Large intestine (tissue), 3 donors: ENCODE measurements around the gene RNLS. TPM values are rescaled to one million over a fixed set of nuclear protein-coding genes. Genes with fewer than 3 reads are reported as not detected.

ENCODE experiments used
- DNase-seq, 2 donors: peaks; one replicate each; pipeline versions ENCODE4 v3.0.0 to v3.0.0-alpha.2; 2013
- H3K27ac ChIP-seq: one replicate; pipeline ENCODE4 v1.5.1; 2013; ENCODE audit warnings: low read length
- H3K27me3 ChIP-seq: 2 replicates; pipeline ENCODE4 v1.6.1; 2013; ENCODE audit warnings: low read length; ENCODE audit not compliant: control insufficient read depth, insufficient read depth
- H3K36me3 ChIP-seq: 2 replicates; pipeline ENCODE4 v1.6.1; 2013; ENCODE audit warnings: low read length; ENCODE audit not compliant: control insufficient read depth, insufficient read depth
- H3K4me1 ChIP-seq: one replicate; pipeline ENCODE4 v1.6.1; 2013; ENCODE audit warnings: low read length; ENCODE audit not compliant: control insufficient read depth, insufficient read depth
- H3K4me3 ChIP-seq: one replicate; pipeline ENCODE4 v1.5.1; 2013; ENCODE audit warnings: low read length
- H3K9me3 ChIP-seq: one replicate; pipeline ENCODE4 v1.6.1; 2013; ENCODE audit warnings: mild to moderate bottlenecking, low read depth, low read length, moderate library complexity; ENCODE audit not compliant: control insufficient read depth
- WGBS: methylation state at CpG from one replicate; pipeline ENCODE4 v1.1.5; 2013; ENCODE audit warnings: low lambda C conversion rate; ENCODE audit not compliant: insufficient coverage; 5-methylcytosine and 5-hydroxymethylcytosine counted together
- polyA plus RNA-seq: library from polyadenylated mRNA; unstranded; fragments of 120-200 nt; gene quantifications from one replicate; pipeline ENCODE4 v1.2.1, GENCODE V29; 2013

Gene RNLS
- polyA plus RNA-seq, 1 donor, result 19.5 TPM

GRCh38 chr10:88322324-88323063, 260.6 kb downstream of the RNLS start:
- DNase-seq, result no peak
- no peak overlapping the region for H3K4me3 ChIP-seq
- H3K9me3 ChIP-seq, result peaks cover 14% of the 10 kb centered on the region
- no peaks in the 10 kb centered on the region for H3K4me1 ChIP-seq
- H3K27me3 ChIP-seq, result no peaks in the 10 kb centered on the region
- H3K27ac ChIP-seq, result no peak overlapping the region
- H3K36me3 ChIP-seq, result no peaks in the 10 kb centered on the region
- WGBS, result no CpG with 5 or more reads among the region's 3 CpGs

GRCh38 chr10:88319960-88320517, 263.1 kb downstream of the RNLS start:
- Histone ChIP-seq H3K27me3 (no peaks in the 10 kb centered on the region), H3K36me3 (no peaks in the 10 kb centered on the region), H3K4me1 (no peaks in the 10 kb centered on the region), H3K9me3 (peaks cover 14% of the 10 kb centered on the region), H3K27ac (no peak overlapping the region), H3K4me3 (no peak overlapping the region)
- WGBS, result 100% methylated on average over 1 of the region's 1 CpG
- no peak for DNase-seq

GRCh38 chr10:88318803-88319202, 264.3 kb downstream of the RNLS start:
- no CpG with 5 or more reads among the region's 2 CpGs for WGBS
- no peak for DNase-seq
- Histone ChIP-seq H3K27ac (no peak overlapping the region), H3K4me1 (no peaks in the 10 kb centered on the region), H3K36me3 (no peaks in the 10 kb centered on the region), H3K4me3 (no peak overlapping the region), H3K27me3 (no peaks in the 10 kb centered on the region), H3K9me3 (peaks cover 14% of the 10 kb centered on the region)

GRCh38 chr10:88317099-88317498, 266.0 kb downstream of the RNLS start:
- Histone ChIP-seq H3K4me1 (no peaks in the 10 kb centered on the region), H3K9me3 (peaks cover 14% of the 10 kb centered on the region)
- no peak for DNase-seq

GRCh38 chr10:88316292-88316861, 266.7 kb downstream of the RNLS start:
- peaks cover 14% of the 10 kb centered on the region for H3K9me3 ChIP-seq
- no peaks in the 10 kb centered on the region for H3K27me3 ChIP-seq
- no peaks in the 10 kb centered on the region for H3K36me3 ChIP-seq
- H3K4me3 ChIP-seq, result no peak overlapping the region
- WGBS, result no CpG with 5 or more reads among the region's 4 CpGs
- no peak for DNase-seq
- H3K4me1 ChIP-seq, result no peaks in the 10 kb centered on the region
- no peak overlapping the region for H3K27ac ChIP-seq

More at GRCh38 chr10:88317099-88317498, 266.0 kb downstream of the RNLS start:
- Histone ChIP-seq H3K27ac (no peak overlapping the region), H3K27me3 (no peaks in the 10 kb centered on the region), H3K36me3 (no peaks in the 10 kb centered on the region), H3K4me3 (no peak overlapping the region)

GRCh38 chr10:88315755-88316154, 267.4 kb downstream of the RNLS start:
- DNase-seq, result no peak
- no peaks in the 10 kb centered on the region for H3K27me3 ChIP-seq
- no peak overlapping the region for H3K27ac ChIP-seq
- H3K36me3 ChIP-seq, result no peaks in the 10 kb centered on the region
- no peak overlapping the region for H3K4me3 ChIP-seq
- H3K4me1 ChIP-seq, result no peaks in the 10 kb centered on the region
- peaks cover 11% of the 10 kb centered on the region for H3K9me3 ChIP-seq
- 100% methylated on average over 2 of the region's 3 CpGs for WGBS

- Histone ChIP-seq H3K9me3 (peaks cover 5% of the 10 kb centered on the region), H3K36me3 (no peaks in the 10 kb centered on the region), H3K4me1 (no peaks in the 10 kb centered on the region), H3K27me3 (no peaks in the 10 kb centered on the region), H3K27ac (no peak overlapping the region), H3K4me3 (no peak overlapping the region)
- no peak for DNase-seq
- WGBS, result no CpG with 5 or more reads among the region's 2 CpGs
Observed at GRCh38 chr10:88314362-88314761, 268.8 kb downstream of the RNLS start.

GRCh38 chr10:88313878-88314277, 269.2 kb downstream of the RNLS start:
- Histone ChIP-seq H3K9me3 (peaks cover 2% of the 10 kb centered on the region), H3K27me3 (no peaks in the 10 kb centered on the region), H3K36me3 (no peaks in the 10 kb centered on the region), H3K27ac (no peak overlapping the region), H3K4me3 (no peak overlapping the region), H3K4me1 (no peaks in the 10 kb centered on the region)
- no peak for DNase-seq
- no CpG with 5 or more reads among the region's 1 CpG for WGBS

GRCh38 chr10:88312855-88313254, 270.3 kb downstream of the RNLS start:
- H3K27ac ChIP-seq, result no peak overlapping the region

GRCh38 chr10:88311264-88311663, 271.9 kb downstream of the RNLS start:
- DNase-seq, result no peak
- H3K36me3 ChIP-seq, result no peaks in the 10 kb centered on the region
- H3K4me3 ChIP-seq, result no peak overlapping the region
- no peaks in the 10 kb centered on the region for H3K27me3 ChIP-seq
- no peaks in the 10 kb centered on the region for H3K9me3 ChIP-seq
- WGBS, result no CpG with 5 or more reads among the region's 1 CpG
- no peak overlapping the region for H3K27ac ChIP-seq
- H3K4me1 ChIP-seq, result no peaks in the 10 kb centered on the region

More at GRCh38 chr10:88312855-88313254, 270.3 kb downstream of the RNLS start:
- no peak for DNase-seq
- Histone ChIP-seq H3K4me1 (no peaks in the 10 kb centered on the region), H3K9me3 (no peaks in the 10 kb centered on the region), H3K36me3 (no peaks in the 10 kb centered on the region), H3K4me3 (no peak overlapping the region), H3K27me3 (no peaks in the 10 kb centered on the region)
- 88% methylated on average over 1 of the region's 2 CpGs for WGBS
